Islet of Langerhans (tissue), 1 donor: ENCODE data around the gene ABHD1.
"Not testable (repeated sequence)": the region's sequence is repeated elsewhere in the genome, so short reads cannot be mapped to it uniquely, and the experiment has no call there.

Experiments used
- FAIRE-seq: peaks from one replicate; lab custom pipeline; 2011; peaks lifted over from hg19 to GRCh38; lab: Jason Lieb, UNC

ABHD1 gene

DNA sequence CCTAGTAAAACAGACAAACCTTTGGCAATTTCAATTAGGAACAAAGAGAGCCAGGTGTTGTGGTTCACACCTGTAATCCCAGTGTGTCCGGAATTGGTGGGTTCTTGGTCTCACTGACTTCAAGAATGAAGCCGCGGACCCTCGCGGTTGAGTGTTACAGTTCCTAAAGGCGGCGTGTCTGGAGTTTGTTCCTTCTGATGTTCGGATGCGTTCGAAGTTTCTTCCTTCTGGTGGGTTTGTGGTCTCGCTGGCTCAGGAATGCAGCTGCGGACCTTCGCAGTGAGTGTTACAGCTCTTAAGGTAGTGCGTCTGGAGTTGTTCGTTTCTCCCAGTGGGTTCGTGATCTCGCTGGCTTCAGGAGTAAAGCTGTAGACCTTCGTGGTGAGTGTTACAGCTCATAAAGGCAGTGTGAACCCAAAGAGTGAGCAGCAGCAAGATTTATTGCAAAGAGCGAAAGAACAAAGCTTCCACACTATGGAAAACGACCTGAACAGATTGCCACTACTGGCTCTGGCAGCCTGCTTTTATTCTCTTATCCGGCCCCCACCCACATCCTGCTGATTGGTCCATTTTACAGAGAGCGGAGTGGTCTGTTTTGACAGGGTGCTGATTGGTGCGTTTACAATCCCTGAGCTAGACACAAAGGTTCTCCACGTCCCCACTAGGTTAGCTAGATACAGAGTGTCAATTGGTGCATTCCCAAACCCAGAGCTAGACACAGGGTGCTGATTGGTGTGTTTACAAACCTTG is 12.8 kb upstream of the ABHD1 start:
- FAIRE-seq = not testable (repeated sequence)

DNA sequence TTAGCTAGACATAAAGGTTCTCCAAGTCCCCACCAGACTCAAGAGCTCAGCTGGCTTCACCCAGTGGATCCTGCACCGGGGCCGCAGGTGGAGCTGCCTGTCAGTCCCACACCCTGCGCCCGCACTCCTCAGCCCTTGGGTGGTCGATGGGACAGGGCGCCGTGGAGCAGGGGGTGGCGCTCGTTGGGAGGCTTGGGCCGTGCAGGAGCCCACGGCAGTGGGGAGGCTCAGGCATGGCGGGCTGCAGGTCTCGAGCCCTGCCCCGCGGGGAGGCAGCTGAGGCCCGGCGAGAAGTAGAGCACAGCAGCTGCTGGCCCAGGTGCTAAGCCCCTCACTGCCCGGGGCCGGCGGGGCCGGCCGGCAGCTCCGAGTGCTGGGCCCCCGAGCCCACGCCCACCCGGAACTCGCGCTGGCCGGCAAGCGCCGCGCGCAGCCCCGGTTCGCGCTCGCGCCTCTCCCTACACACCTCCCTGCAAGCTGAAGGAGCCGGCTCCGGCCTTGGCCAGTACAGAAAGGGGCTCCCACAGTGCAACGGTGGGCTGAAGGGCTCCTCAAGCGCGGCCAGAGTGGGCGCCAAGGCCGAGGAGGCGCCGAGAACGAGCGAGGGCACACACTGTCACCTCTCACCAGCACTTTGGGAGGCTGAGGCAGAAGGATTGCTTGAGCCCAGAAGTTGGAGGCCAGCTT is 12.1 kb upstream of the ABHD1 start:
- not testable (repeated sequence) for FAIRE-seq

DNA sequence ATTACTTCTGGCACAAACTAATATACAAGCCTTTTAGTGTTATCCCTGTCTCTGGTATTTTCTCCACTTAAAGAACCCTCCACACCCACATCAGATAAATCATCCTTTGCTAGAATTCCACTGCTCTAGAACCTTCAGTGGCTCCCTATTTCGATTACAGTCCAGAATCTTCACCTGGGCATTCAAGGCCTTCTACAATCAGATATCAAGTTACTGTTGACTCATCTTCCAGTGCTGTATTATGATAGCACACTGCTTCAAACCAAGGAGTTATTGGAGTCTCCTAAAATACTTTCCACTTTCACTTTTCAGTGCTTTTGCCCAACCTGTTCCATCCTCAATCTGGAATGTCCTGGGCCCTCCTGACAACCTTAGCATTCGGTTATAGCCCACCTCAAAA is 8.1 kb upstream of the ABHD1 start:
- FAIRE-seq = no peak

DNA sequence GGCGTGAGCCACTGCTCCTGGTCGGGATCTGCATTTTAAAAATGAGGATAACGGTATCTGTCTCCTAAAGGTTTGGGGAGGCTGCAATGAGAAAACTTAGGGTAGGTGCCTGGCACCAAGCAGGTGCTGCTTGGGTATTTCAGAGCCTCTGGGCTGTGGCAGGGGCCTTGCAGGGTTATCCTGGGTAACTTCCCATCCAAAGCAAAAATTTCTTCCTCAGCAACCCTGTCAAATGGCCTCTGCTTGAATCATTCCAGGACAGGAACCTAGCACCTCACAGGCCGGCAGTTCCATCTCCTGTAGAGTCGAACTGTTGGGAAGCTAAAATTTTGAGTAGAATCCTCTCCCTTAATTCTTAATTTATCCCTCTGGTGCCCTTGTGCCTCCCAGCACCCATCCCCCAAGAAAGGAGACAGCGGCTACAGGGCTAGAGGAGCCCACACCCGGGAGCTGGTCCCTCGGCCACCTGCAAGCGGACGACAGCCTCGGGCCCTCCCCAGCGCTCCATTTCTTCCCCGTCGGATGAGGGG is 5.6 kb upstream of the ABHD1 start:
- no peak for FAIRE-seq

DNA sequence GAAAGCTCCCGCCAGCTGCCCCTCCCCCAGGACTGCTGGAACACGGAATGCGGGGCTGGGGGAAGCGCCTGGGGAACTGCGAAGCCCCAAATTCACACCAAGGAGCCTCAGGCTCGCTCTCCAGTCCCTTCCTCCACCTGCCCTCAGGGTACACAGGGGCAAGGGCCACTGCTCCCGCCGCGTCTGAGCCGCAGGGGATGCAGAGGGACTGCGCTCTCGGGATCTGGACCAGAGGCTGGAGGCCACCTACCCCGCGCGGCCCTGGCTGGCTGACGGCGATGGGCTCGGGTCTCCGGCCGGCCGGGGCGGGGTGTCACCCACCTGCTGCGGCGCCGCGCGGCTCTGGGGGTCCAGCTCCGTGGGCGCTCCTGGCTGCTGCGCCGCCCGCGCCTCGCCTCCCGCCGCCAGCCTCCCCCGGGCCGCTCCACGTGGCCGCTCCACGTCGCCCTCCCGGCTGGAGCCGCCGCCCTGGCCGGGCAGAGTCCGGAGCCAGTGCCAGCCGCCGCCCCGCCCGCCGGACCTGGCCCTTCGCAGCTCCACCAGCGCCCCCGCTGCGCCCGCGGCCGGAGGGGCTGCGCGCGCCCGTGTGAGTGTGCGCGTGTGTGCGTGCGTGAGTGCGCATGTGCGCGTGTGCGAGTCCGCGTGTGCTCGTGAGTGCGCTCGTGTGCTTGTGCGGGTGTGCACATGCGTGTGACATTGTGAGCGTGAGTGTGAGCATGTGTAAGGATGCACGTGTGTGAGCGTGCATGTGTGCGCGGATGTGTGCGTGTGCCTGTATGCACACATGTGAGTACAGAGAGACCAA is 4.9 kb upstream of the ABHD1 start, which contains the start of gene CGREF1:
Gene CGREF1 (minus strand): TSS at position 604 of the 805 bp plus-strand sequence. CDS start 14,762 bp downstream, outside the sequence.
- no peak for FAIRE-seq

DNA sequence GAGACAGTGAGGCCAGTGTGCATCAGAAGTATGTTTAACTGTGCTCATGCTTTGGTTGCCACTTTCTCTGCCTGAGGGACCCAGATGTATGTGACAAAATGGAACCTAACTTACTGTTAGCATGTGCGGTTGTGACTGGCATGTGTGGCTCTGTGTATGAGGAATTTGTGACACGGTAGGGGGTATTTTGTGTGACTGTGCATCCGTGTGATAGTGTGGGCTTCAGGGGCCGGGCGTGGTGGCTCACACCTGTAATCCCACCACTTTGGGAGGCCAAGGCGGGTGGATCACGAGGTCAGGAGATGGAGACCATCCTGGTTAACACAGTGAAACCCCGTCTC is 4.3 kb upstream of the ABHD1 start:
- not testable (repeated sequence) for FAIRE-seq

DNA sequence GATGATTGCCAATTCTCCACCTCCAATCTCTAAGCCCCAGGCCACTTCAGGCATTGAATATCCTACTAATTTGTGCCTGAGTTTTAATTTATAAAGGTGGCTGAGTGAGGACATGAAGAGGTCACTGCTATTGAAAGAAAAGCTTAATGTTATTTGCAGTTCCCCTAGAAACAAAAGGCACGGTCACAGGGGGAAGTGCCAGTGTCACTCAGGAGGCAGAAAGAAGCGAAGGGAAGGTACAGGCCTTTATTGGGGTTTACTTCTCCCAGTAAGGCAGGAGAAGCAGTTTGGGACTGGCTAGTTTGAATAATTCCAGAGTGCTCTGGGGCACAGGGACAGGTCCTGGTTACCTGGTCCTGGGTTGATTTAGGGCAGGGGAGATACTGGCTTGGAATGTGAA is 1.7 kb upstream of the ABHD1 start:
- FAIRE-seq = no peak

DNA sequence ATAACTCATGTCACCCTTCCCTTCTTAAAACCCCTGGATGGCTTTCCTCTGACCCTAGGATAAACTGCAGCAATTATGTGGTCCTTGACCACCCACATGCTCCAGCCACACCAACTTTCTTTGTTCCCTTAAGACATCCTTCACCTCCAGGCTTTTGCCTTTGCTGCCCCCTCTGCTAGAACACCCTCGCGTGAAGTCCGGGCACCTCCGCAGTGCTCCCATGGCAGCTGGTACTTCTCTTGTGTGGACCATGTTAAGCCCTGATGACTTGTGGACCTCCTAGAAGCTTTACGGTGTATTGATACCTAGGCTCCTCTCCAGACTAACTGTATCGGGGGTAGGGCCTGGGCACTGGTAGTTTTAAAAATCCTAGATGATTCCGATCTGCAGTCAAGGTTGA is 824 bp upstream of the ABHD1 start:
- no peak for FAIRE-seq

DNA sequence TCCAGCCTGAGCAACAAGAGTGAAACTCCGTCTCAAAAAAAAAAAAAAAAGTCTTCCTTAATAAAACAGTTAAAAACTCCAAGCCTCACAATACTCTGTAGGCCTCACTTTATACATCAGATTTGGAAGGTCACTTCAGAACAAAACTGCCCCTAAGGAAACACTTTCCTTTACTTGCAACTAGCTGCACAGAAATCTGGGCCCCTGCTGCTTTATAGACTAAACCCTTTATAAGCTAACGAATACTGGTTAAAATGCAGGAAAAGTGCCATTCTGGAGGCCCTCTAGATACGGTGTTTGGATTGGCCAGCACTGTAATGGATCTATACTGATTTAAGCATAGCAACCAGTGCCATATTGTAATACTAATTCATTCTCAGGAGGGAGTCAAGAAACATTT is 1.5 kb downstream of the ABHD1 start:
- no peak for FAIRE-seq

DNA sequence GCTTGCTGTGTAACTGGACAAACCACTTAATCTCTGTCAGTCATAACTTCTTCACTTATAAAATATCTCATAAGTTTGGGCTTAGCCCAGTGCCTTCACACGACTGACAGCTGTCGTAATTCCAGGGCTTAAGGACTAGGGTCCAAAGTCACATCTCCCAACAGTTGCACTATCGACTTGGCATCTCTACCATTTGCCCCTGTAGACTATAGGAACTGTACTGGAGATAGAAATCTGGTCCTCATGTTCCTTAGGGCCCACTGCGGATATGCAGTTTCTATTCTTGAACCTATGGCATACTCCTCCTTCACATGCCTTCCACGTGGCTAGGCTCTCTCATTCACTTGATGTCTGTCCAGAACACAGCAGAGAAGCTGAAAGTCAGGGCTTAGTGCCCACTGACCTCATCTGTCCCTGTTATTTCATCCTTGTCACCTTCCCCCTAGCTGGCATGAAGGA is 2.7 kb downstream of the ABHD1 start:
- no peak for FAIRE-seq

DNA sequence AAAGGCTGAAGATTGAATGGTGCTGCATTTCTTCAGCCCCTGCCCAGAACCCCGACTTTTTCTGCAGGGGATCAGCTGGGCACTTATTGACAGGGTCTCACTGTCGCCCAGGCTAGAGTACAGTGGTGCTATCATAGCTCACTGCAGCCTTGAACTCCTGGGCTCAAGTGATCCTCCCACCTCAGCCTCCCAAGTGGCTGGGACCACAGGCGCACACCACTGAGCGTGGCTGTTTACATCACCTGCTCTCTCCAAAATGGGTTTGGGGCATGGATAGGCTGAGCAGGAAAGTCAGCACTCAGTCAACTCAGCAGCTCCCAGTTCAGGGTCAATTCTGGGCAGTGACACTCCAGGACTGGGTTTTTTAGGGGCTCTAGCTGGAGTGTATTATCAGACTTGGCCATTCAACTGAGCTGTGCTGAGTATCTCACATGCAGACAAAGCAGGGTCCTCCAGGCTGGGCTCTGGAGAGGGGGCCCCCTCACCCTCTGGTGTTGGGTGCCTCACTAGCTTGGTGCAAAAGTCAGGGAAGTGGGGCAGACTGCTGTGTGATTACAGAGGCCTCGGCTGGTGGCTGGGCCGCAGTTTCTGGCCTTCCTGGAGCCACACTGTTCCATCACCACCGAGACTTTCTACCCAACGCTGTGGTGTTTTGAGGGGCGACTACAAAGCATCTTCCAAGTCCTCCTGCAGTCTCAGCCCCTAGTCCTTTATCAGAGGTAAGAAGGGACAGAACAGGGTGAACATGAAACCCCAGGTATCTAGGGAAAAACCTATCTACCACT is 4.5 kb downstream of the ABHD1 start:
- no peak for FAIRE-seq

DNA sequence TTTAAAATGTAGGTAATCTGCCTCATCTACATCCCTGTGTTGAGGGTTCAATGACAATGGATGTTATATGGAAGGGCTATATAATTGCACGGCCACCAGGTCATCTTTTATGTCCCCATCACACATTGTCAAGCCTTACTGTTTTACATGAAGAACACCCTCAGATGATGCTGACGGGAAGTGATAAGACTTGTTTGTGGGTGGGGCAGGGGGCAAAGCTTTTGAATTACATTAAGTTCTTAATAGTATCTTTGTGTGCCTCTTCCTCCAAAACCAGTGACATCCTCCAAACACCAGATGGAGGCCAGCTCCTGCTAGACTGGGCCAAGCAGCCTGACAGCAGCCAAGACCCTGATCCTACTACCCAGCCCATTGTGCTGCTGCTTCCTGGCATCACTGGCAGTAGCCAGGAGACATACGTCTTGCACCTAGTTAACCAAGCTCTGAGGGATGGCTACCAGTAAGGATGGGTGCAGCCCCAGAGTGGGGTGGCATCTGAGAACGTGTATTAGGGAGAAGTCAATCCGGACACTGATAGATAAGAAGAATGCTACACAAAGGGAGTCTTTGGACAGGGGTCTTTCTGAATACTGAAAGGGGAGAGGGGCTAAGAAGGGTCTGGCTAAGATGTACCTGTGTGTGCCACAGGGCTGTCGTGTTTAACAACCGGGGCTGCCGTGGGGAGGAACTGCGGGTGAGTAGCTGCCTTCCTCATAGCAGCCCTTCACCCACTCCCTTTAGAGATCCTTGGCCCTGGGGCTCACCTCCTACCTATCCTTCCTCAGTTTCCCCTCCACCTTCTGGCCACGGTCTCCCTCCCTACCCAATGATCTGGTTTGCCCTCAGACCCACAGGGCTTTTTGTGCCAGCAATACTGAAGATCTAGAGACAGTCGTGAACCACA is 5.3 kb downstream of the ABHD1 start:
- no peak for FAIRE-seq

DNA sequence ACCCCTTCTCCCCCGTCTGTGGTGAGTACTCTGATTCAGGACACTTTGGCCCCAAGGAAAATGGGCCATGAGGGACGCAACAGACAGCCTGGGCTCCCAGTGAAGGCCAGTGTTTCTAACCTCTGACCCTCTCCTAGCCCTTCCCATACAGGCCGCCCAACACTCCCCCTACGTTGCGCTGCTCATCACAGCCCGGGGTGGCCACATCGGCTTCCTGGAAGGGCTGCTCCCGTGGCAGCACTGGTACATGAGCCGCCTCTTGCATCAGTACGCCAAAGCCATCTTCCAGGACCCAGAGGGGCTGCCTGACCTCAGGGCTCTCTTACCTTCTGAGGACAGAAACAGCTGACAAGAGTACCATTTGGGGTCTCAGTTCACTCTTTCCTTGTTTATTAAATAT is 6.8 kb downstream of the ABHD1 start:
- FAIRE-seq = no peak

DNA sequence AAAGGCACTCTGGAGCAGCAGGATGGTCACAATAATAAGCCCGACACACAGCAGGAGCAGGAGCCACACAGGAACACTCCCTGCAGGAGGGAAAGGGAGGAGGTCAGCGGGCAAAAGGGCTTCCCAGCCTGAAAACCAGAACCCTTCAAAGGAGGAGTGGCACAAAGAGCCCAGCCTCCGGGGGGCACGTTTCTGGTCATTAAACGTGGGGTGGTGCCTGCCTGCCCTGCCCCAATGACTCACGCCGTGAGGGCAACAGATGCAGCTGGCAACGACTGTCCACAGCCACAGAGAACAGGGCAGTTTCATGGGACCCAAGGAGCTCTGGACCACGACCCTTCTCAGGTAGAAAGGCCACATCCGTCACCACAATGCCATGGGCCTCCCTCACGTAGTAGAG is 7.8 kb downstream of the ABHD1 start:
- no peak for FAIRE-seq

DNA sequence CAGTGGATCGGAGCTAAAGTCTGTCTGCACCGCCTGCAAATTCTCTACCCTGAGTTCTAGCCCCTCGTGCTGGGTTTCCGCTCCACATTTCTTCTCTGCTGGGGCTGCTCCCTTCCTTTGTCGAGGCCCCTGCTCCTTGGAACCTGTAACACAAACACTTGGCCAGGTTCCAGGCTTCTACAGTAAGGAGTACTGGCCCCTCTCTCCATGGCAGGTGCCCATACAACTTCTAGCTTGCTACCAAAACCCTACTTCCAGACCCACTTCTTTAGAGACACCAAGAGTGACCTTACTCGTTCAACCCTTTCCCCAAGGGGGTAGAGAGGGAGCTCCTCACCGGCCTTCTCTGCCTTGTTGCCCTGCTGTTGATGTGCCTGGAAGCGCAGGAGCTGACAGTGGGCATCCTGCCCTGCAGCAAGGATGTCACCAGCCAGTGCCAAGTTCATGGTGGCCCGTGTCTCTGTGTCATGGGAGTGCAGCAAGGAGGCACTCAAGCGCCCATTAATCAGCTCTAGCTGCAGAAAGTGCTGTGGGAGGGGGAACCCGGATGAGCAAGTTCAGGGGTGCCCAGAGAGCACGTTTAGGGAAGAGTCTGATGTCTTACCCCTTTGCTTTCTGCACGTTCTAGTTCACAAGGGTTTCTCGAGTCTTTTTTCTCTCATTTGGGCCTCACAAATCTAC is 9.7 kb downstream of the ABHD1 start:
- FAIRE-seq = no peak

DNA sequence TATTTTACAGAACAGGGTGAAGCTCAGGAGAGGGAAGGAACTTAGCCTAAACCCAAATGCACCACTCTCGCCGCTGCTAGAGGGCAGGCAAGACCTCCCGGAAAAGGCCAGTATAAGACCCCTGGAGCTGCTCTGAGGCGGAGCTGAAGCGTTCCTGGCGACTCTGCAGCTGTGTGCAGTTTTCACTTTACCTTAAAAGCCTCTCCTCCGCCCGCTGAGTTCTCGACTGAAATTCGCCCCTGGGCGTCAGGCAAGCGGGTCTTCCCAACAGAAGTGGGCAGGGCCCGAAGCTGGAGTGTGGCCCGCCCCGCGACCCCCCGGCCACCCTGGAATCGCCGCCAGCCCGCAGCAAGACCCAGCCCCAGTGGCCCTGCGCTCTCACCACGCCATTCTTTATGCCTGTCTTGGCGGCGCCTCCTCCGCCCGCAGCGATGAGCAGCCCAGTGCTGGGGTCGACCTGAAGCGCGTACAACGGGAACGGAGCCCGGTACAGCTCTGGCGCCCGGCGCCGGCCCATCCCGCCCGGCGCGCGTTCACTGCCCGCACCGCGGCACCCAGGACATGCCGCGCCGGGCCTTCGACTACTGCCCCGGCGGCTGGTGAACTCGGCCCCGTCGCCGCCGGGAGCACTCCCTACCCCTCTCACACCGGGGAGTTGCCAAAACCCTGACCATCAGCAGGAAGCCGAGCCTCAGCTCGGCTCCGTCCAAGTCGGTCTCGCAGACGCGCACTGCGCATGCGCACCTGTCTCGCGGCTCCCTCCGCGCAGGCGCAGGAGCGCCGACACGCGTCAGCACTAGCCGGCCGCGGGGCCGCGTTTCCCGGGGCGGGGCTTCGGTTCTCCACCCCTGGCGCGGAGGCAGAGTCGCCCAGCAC is 10.5 kb downstream of the ABHD1 start, which contains the start of gene PREB:
Gene PREB (minus strand): TSS at position 732 of the 876 bp plus-strand sequence. CDS start 215 bp downstream, at position 517.
- FAIRE-seq = no peak

DNA sequence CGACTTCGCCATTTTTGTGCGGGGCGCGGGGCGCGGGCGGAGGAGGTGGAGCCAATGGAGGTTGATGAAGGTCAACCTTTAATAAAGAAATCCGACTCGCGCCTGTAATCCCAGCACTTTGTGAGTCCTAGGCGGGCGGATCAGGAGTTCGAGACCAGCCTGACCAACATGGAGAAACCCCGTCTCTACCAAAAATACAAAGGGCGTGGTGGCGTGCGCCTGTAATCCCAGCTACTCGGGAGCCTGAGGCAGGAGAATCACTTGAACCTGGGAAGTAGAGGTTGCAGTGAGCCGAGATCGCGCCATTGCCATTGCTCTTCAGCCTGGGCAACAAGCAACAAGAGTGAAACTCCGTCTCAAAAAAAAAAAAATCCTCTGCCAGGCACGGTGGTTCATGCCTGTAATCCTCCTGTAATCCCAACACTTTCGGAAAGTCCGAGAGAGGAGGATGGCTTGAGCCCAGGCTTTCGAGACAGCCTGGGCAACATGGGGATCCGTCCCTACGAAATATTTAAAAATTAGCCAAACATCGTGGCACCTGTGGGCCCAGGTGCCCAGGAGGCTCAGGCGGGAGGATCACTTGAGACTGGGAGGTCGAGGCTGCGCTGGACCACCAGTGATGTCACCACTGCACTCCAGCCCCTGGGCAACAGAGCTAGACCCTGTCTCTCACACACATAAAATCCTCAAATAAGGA is 11.3 kb downstream of the ABHD1 start:
- no peak for FAIRE-seq

DNA sequence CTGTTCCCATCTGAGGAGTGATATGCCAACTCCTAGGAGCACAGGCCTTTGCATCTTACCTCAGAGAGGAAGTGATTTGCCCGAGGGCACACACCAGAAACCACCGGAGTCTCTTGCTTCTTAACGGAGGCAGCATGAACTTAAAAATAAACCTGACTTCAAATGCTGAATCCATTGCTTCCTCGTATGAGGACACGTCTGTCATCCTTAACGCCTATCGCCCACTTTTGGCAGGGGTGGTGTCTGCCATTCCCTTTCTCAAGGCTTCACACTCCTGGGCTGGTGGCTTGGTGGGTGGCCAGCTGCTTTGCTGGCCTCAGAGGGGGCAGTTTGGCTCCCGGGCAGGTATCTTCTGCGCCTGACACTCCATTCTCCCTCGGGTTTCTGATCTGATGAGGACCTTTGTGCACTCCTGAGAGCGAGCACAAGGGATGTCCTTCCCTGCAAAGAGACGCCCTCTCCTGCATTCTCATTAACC is 11.9 kb downstream of the ABHD1 start:
- FAIRE-seq = no peak
